Epithelial cell of esophagus (primary cell): ENCODE data around the gene PRMT1.

Experiments used
- DNase-seq: peaks from one replicate; pipeline ENCODE4 v3.0.0; 2010; ENCODE audit warnings: low read depth
- H3K4me3 ChIP-seq: 2 replicates; pipeline ENCODE4 v1.5.1; 2011; ENCODE audit warnings: mild to moderate bottlenecking, low read length, control low read depth
- TF ChIP-seq, protein P1 (sequence below): IDR thresholded peaks from 2 replicates; pipeline ENCODE4 v1.5.1; 2011; ENCODE audit warnings: low read depth, mild to moderate bottlenecking, low read length, control low read depth, inconsistent platforms; ENCODE audit not compliant: insufficient read depth; ENCODE audit errors: missing control alignments

Gene PRMT1

GRCh38 chr19:49642492-49643035 lies 34.5 kb upstream of the PRMT1 start:
- DNase-seq = no peak
- TF ChIP-seq, protein P1, sequence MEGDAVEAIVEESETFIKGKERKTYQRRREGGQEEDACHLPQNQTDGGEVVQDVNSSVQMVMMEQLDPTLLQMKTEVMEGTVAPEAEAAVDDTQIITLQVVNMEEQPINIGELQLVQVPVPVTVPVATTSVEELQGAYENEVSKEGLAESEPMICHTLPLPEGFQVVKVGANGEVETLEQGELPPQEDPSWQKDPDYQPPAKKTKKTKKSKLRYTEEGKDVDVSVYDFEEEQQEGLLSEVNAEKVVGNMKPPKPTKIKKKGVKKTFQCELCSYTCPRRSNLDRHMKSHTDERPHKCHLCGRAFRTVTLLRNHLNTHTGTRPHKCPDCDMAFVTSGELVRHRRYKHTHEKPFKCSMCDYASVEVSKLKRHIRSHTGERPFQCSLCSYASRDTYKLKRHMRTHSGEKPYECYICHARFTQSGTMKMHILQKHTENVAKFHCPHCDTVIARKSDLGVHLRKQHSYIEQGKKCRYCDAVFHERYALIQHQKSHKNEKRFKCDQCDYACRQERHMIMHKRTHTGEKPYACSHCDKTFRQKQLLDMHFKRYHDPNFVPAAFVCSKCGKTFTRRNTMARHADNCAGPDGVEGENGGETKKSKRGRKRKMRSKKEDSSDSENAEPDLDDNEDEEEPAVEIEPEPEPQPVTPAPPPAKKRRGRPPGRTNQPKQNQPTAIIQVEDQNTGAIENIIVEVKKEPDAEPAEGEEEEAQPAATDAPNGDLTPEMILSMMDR = no peak

DNA sequence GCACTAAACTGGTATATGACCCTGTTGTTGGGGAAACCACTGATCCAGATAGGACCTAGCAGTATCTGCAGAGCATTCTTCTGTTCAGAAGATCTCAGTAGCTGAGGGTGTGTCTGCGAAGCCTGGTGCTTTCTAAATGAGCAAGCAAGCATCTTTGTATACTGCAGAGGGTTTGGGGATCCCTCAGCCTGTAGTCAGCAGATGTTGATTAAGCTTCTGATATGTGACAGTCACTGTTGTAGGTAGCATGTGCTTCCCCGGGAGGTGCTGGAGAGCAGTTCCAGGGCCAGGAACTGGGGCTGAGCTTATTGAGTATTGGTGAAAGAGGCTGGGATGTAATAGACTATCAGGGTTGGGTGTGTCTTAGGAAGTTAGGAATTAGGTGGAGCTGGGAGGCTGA lies 33.6 kb upstream of the PRMT1 start:
- TF ChIP-seq, protein P1 = no peak
- peak overlapping the region; percentile 7 for H3K4me3 ChIP-seq
- DNase-seq = no peak

More at GRCh38 chr19:49642492-49643035, 34.5 kb upstream of the PRMT1 start:
- H3K4me3 ChIP-seq = peak overlapping the region; percentile 92

- TF ChIP-seq, protein P1 = no peak
- no peak overlapping the region for H3K4me3 ChIP-seq
- no peak for DNase-seq
Measured at GRCh38 chr19:49645592-49645991, 31.5 kb upstream of the PRMT1 start.

DNA sequence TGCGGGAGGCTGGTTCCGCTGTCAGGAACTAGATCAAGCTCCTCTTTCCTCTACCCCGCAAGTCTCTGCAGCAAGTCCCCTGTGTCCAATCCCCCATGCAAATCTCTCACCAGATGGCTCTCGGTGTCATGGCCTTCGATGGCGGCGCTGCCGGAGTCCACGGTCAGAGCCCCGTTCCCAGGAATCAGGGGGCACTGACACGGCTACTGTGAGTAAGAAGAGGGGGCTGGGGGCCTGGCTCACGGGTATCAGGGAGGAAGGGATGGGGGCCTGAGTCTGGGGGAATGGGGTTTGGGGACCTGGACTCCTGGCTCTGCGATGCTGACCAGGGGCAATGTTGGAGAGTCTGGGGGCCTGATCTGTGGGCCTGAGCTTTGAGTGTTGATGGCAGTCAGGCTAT lies 31.1 kb upstream of the PRMT1 start:
- no peak for DNase-seq
- TF ChIP-seq, protein P1 = no peak
- no peak overlapping the region for H3K4me3 ChIP-seq

DNA sequence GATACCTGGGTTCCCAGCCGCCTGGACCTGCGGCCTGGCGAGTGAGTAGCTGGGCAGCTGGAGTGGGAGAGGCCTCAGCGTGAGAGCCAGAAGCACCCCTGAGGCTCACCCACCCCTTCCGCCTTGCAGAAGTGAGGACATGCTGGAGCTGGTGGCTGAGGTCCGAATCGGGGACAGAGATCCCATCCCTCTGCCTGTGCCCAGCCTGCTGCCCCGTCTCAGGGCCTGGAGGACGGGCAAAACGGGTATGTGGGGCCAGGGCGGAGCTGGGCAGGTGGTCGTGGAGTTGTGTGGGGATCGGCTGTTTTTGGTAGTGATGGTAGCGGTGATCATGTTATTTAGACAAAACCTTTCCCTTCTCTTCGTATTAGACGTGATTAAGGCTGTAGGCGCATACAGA lies 30.5 kb upstream of the PRMT1 start:
- no peak for DNase-seq
- H3K4me3 ChIP-seq = no peak overlapping the region
- TF ChIP-seq, protein P1 = no peak

DNA sequence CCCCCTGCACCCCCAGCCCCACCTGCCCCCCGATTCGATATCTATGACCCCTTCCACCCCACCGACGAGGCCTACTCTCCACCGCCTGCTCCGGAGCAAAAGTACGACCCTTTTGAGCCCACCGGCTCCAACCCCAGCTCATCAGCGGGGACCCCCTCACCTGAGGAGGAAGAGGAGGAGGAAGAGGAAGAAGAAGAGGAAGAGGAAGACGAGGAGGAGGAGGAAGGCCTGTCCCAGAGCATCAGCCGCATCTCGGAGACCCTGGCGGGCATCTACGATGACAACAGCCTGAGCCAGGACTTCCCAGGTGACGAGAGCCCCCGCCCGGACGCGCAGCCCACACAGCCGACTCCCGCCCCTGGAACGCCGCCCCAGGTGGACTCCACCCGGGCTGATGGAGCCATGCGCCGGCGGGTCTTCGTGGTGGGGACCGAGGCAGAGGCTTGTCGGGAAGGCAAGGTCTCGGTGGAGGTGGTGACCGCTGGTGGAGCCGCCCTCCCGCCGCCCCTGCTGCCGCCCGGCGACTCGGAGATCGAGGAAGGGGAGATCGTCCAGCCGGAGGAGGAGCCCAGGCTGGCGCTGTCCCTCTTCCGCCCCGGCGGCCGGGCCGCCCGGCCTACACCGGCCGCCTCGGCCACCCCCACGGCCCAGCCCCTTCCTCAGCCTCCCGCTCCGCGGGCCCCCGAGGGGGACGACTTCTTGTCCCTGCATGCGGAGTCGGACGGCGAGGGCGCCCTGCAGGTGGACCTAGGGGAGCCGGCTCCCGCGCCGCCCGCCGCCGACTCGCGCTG lies 25.8 kb upstream of the PRMT1 start:
- no peak overlapping the region for H3K4me3 ChIP-seq
- no peak for DNase-seq
- TF ChIP-seq, protein P1 = no peak

- H3K4me3 ChIP-seq = no peak overlapping the region
- TF ChIP-seq, protein P1 = no peak
- DNase-seq = no peak
Measured at GRCh38 chr19:49651820-49652550, 25.1 kb upstream of the PRMT1 start.
